ENCODE measurements around the gene XCR1.

DNA sequence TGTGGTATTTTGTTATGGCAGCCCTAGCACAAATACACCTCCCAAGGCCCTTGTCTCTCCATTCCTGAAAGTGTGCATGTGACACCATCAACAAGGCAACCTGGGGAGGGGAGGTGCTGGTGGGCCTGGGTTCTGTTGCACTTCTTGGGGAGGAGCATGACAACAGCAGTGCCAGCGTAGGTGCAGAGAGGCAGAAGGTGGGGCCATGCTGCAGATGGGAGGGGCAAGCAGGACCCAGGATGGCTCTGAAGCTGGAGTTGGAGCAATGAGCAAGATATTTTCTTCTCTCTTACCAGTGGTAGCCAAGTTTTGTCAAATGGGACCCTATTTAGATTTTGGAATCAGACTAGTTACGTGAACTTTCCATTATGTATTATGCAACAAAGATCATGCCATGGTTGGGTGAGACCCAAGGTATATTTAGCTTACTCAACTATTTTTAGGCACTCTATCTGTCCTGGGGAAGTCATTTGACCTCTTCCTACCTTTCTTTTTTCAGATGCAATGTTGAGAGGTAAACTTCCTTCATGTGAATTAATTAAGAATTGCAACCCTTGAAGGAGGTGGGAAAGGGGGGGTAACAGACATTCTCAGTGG is 35.1 kb downstream of the XCR1 start:
- TF ChIP-seq, protein P1, sequence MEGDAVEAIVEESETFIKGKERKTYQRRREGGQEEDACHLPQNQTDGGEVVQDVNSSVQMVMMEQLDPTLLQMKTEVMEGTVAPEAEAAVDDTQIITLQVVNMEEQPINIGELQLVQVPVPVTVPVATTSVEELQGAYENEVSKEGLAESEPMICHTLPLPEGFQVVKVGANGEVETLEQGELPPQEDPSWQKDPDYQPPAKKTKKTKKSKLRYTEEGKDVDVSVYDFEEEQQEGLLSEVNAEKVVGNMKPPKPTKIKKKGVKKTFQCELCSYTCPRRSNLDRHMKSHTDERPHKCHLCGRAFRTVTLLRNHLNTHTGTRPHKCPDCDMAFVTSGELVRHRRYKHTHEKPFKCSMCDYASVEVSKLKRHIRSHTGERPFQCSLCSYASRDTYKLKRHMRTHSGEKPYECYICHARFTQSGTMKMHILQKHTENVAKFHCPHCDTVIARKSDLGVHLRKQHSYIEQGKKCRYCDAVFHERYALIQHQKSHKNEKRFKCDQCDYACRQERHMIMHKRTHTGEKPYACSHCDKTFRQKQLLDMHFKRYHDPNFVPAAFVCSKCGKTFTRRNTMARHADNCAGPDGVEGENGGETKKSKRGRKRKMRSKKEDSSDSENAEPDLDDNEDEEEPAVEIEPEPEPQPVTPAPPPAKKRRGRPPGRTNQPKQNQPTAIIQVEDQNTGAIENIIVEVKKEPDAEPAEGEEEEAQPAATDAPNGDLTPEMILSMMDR (tag by site-specific recombination; IDR thresholded peaks at IDR 0.05) = no peak
- TF ChIP-seq, protein P2, sequence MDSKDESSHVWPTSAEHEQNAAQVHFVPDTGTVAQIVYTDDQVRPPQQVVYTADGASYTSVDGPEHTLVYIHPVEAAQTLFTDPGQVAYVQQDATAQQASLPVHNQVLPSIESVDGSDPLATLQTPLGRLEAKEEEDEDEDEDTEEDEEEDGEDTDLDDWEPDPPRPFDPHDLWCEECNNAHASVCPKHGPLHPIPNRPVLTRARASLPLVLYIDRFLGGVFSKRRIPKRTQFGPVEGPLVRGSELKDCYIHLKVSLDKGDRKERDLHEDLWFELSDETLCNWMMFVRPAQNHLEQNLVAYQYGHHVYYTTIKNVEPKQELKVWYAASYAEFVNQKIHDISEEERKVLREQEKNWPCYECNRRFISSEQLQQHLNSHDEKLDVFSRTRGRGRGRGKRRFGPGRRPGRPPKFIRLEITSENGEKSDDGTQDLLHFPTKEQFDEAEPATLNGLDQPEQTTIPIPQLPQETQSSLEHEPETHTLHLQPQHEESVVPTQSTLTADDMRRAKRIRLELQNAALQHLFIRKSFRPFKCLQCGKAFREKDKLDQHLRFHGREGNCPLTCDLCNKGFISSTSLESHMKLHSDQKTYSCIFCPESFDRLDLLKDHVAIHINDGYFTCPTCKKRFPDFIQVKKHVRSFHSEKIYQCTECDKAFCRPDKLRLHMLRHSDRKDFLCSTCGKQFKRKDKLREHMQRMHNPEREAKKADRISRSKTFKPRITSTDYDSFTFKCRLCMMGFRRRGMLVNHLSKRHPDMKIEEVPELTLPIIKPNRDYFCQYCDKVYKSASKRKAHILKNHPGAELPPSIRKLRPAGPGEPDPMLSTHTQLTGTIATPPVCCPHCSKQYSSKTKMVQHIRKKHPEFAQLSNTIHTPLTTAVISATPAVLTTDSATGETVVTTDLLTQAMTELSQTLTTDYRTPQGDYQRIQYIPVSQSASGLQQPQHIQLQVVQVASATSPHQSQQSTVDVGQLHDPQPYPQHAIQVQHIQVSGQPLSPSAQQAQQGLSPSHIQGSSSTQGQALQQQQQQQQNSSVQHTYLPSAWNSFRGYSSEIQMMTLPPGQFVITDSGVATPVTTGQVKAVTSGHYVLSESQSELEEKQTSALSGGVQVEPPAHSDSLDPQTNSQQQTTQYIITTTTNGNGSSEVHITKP (tag by site-specific recombination; IDR thresholded peaks at IDR 0.05) = no peak
- TF ChIP-seq, protein P3, sequence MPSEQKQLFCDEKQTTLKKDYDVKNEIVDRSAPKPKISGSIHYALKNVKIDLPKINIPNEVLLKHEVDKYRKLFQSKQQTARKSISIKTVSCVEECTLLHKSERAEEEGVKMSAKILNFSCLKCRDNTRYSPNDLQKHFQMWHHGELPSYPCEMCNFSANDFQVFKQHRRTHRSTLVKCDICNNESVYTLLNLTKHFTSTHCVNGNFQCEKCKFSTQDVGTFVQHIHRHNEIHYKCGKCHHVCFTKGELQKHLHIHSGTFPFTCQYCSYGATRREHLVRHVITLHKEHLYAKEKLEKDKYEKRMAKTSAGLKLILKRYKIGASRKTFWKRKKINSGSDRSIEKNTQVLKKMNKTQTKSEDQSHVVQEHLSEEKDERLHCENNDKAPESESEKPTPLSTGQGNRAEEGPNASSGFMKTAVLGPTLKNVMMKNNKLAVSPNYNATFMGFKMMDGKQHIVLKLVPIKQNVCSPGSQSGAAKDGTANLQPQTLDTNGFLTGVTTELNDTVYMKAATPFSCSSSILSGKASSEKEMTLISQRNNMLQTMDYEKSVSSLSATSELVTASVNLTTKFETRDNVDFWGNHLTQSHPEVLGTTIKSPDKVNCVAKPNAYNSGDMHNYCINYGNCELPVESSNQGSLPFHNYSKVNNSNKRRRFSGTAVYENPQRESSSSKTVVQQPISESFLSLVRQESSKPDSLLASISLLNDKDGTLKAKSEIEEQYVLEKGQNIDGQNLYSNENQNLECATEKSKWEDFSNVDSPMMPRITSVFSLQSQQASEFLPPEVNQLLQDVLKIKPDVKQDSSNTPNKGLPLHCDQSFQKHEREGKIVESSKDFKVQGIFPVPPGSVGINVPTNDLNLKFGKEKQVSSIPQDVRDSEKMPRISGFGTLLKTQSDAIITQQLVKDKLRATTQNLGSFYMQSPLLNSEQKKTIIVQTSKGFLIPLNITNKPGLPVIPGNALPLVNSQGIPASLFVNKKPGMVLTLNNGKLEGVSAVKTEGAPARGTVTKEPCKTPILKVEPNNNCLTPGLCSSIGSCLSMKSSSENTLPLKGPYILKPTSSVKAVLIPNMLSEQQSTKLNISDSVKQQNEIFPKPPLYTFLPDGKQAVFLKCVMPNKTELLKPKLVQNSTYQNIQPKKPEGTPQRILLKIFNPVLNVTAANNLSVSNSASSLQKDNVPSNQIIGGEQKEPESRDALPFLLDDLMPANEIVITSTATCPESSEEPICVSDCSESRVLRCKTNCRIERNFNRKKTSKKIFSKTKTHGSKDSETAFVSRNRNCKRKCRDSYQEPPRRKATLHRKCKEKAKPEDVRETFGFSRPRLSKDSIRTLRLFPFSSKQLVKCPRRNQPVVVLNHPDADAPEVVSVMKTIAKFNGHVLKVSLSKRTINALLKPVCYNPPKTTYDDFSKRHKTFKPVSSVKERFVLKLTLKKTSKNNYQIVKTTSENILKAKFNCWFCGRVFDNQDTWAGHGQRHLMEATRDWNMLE (tag by site-specific recombination; conservative IDR thresholded peaks at IDR 0.05; ENCODE audit: low read depth) = no peak
- TF ChIP-seq, protein P4, sequence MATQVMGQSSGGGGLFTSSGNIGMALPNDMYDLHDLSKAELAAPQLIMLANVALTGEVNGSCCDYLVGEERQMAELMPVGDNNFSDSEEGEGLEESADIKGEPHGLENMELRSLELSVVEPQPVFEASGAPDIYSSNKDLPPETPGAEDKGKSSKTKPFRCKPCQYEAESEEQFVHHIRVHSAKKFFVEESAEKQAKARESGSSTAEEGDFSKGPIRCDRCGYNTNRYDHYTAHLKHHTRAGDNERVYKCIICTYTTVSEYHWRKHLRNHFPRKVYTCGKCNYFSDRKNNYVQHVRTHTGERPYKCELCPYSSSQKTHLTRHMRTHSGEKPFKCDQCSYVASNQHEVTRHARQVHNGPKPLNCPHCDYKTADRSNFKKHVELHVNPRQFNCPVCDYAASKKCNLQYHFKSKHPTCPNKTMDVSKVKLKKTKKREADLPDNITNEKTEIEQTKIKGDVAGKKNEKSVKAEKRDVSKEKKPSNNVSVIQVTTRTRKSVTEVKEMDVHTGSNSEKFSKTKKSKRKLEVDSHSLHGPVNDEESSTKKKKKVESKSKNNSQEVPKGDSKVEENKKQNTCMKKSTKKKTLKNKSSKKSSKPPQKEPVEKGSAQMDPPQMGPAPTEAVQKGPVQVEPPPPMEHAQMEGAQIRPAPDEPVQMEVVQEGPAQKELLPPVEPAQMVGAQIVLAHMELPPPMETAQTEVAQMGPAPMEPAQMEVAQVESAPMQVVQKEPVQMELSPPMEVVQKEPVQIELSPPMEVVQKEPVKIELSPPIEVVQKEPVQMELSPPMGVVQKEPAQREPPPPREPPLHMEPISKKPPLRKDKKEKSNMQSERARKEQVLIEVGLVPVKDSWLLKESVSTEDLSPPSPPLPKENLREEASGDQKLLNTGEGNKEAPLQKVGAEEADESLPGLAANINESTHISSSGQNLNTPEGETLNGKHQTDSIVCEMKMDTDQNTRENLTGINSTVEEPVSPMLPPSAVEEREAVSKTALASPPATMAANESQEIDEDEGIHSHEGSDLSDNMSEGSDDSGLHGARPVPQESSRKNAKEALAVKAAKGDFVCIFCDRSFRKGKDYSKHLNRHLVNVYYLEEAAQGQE (tag by site-specific recombination; IDR thresholded peaks at IDR 0.05) = no peak
- no peak for TF ChIP-seq YY1 (tag by site-specific recombination; IDR thresholded peaks at IDR 0.05)
- TF ChIP-seq HOXD13 (CRISPR knock-in tag; IDR thresholded peaks at IDR 0.05; ENCODE audit: borderline replicate concordance) = no peak
- TF ChIP-seq ZNF354C (tag by site-specific recombination; IDR thresholded peaks at IDR 0.05; ENCODE audit: borderline replicate concordance, low read depth) = no peak
- TF ChIP-seq, protein P5, sequence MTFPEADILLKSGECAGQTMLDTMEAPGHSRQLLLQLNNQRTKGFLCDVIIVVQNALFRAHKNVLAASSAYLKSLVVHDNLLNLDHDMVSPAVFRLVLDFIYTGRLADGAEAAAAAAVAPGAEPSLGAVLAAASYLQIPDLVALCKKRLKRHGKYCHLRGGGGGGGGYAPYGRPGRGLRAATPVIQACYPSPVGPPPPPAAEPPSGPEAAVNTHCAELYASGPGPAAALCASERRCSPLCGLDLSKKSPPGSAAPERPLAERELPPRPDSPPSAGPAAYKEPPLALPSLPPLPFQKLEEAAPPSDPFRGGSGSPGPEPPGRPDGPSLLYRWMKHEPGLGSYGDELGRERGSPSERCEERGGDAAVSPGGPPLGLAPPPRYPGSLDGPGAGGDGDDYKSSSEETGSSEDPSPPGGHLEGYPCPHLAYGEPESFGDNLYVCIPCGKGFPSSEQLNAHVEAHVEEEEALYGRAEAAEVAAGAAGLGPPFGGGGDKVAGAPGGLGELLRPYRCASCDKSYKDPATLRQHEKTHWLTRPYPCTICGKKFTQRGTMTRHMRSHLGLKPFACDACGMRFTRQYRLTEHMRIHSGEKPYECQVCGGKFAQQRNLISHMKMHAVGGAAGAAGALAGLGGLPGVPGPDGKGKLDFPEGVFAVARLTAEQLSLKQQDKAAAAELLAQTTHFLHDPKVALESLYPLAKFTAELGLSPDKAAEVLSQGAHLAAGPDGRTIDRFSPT (tag by site-specific recombination; IDR thresholded peaks at IDR 0.05) = no peak
- TF ChIP-seq ZNF274 (IDR thresholded peaks at IDR 0.05; ENCODE audit: low read length) = no peak
- TF ChIP-seq ZNF274 (tag by site-specific recombination; IDR thresholded peaks at IDR 0.05; ENCODE audit: borderline replicate concordance) = no peak
- TF ChIP-seq, protein P6, sequence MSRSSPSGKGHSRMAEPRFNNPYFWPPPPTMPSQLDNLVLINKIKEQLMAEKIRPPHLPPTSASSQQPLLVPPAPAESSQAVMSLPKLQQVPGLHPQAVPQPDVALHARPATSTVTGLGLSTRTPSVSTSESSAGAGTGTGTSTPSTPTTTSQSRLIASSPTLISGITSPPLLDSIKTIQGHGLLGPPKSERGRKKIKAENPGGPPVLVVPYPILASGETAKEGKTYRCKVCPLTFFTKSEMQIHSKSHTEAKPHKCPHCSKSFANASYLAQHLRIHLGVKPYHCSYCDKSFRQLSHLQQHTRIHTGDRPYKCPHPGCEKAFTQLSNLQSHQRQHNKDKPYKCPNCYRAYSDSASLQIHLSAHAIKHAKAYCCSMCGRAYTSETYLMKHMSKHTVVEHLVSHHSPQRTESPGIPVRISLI (tag by site-specific recombination; IDR thresholded peaks at IDR 0.05) = no peak
- TF ChIP-seq, protein P7, sequence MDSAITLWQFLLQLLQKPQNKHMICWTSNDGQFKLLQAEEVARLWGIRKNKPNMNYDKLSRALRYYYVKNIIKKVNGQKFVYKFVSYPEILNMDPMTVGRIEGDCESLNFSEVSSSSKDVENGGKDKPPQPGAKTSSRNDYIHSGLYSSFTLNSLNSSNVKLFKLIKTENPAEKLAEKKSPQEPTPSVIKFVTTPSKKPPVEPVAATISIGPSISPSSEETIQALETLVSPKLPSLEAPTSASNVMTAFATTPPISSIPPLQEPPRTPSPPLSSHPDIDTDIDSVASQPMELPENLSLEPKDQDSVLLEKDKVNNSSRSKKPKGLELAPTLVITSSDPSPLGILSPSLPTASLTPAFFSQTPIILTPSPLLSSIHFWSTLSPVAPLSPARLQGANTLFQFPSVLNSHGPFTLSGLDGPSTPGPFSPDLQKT (IDR thresholded peaks at IDR 0.05; ENCODE audit: borderline replicate concordance, low read depth, low read length) = no peak

Data from HEK293 (cell line).